K562 (cell line): Measurements from ENCODE around the gene SDCBP2. TPM values are rescaled to one million over a fixed set of nuclear protein-coding genes. Genes with fewer than 3 reads are reported as not detected.

ENCODE experiments used
- DACH1 ChIP-seq: fragments of 450-650 bp; IDR thresholded peaks from 2 replicates; pipeline ENCODE4 v1.6.1; 2018; ENCODE audit not compliant: partially characterized antibody
- DIDO1 ChIP-seq: fragments of 450-650 bp; IDR thresholded peaks from 2 replicates; pipeline ENCODE4 v1.6.1; 2016; ENCODE audit warnings: low read depth, missing biosample characterization, missing genetic modification characterization
- ESRRA ChIP-seq: fragments of 450-650 bp; IDR thresholded peaks from 2 replicates; pipeline ENCODE4 v1.6.1; 2014; ENCODE audit warnings: low read depth, mild to moderate bottlenecking, moderate library complexity, borderline replicate concordance
- ETV5 ChIP-seq: sonication (generic); formaldehyde crosslinking; IDR thresholded peaks from 2 replicates; pipeline ENCODE4 v1.4.0; 2020; ENCODE audit warnings: low read depth, mild to moderate bottlenecking, missing genetic modification reagents
- JUN ChIP-seq, 2 experiments: sonication (generic) in 1 of 2; formaldehyde crosslinking in 1 of 2; IDR thresholded peaks; 2 replicates each; pipeline versions ENCODE4 v1.6.1 to v1.8.0; 2012 to 2022; ENCODE audit warnings: borderline replicate concordance in 2 of 2, mild to moderate bottlenecking in 2 of 2, improper control_type of control experiment in 1 of 2, low read depth in 1 of 2, low read length in 1 of 2, missing genetic modification reagents in 1 of 2
- JUNB ChIP-seq: fragments of 450-650 bp; formaldehyde crosslinking; conservative IDR thresholded peaks from 2 replicates; pipeline ENCODE4 v1.4.0; 2020; ENCODE audit warnings: mild to moderate bottlenecking
- MTA2 ChIP-seq: fragments of 450-650 bp; IDR thresholded peaks from 2 replicates; pipeline ENCODE4 v1.6.1; 2016; ENCODE audit warnings: low read depth
- MYC ChIP-seq, 2 experiments: fragments of 250-450 bp in 1 of 2; sonication (Bioruptor Pico) in 1 of 2; IDR thresholded peaks; 2 replicates each; pipeline versions ENCODE4 v1.5.1 to v1.6.1; 2012 to 2021; ENCODE audit warnings: low read depth in 2 of 2, borderline replicate concordance in 1 of 2, improper control_type of control experiment in 1 of 2, low read length in 1 of 2, mild to moderate bottlenecking in 1 of 2, moderate library complexity in 1 of 2
- NCOR1 ChIP-seq: fragments of 450-650 bp; IDR thresholded peaks from 2 replicates; pipeline ENCODE4 v1.6.1; 2016; ENCODE audit warnings: mild to moderate bottlenecking, moderate library complexity
- NRF1 ChIP-seq, 2 experiments: fragments of 450-650 bp; IDR thresholded peaks in 1 of 2; conservative IDR thresholded peaks in 1 of 2; 2 replicates each; pipeline ENCODE4 v1.6.1; 2014; ENCODE audit warnings: mild to moderate bottlenecking in 2 of 2
- POLR2B ChIP-seq: fragments of 450-650 bp; IDR thresholded peaks from 2 replicates; pipeline ENCODE4 v1.6.1; 2018; ENCODE audit warnings: low read depth; ENCODE audit not compliant: partially characterized antibody
- PTRF ChIP-seq: fragments of 450-650 bp; IDR thresholded peaks from 2 replicates; pipeline ENCODE4 v1.6.1; 2016; ENCODE audit warnings: mild to moderate bottlenecking, missing genetic modification characterization, missing compliant biosample characterization
- SAP30 ChIP-seq: fragments of 200-600 bp; sonication (generic); IDR thresholded peaks from 2 replicates; pipeline ENCODE4 v1.6.1; 2012; ENCODE audit warnings: borderline replicate concordance, low read depth, mild to moderate bottlenecking, moderate library complexity, low read length, control low read depth, inconsistent platforms; ENCODE audit not compliant: insufficient read depth, poor library complexity, severe bottlenecking
- SNIP1 ChIP-seq: fragments of 450-650 bp; IDR thresholded peaks from 2 replicates; pipeline ENCODE4 v1.7.1; 2017; ENCODE audit warnings: low read depth, mild to moderate bottlenecking
- SRSF1 ChIP-seq: fragments of 200-400 bp; formaldehyde crosslinking; IDR thresholded peaks from 2 replicates; pipeline ENCODE4 v1.6.1; 2017; ENCODE audit warnings: mild to moderate bottlenecking, low read depth, low read length, moderate library complexity
- STAT5B ChIP-seq: fragments of 250-450 bp; sonication (Bioruptor Pico); IDR thresholded peaks from 2 replicates; pipeline ENCODE4 v1.8.0; 2021; ENCODE audit warnings: mild to moderate bottlenecking, inconsistent platforms
- THRAP3 ChIP-seq: fragments of 450-650 bp; IDR thresholded peaks from 2 replicates; pipeline ENCODE4 v1.6.1; 2016; ENCODE audit warnings: mild to moderate bottlenecking, inconsistent platforms, borderline replicate concordance
- ZEB2 ChIP-seq: fragments of 450-650 bp; IDR thresholded peaks from 2 replicates; pipeline ENCODE4 v1.6.1; 2016
- ZNF830 ChIP-seq: fragments of 250-450 bp; sonication (Bioruptor Pico); IDR thresholded peaks from 2 replicates; pipeline ENCODE4 v1.5.0; 2021; ENCODE audit warnings: mild to moderate bottlenecking
- polyA plus RNA-seq, 8 experiments: library from polyadenylated mRNA; depleted of rRNA in 4 of 8; stranded (reverse) in 5 of 8; unstranded in 3 of 8; fragments of >200 nt; fragmentation: Nextera tagmentation in 2 of 8; fragmentation: Illumina TruSeq in 1 of 8; extraction: Ambion mirVana in 2 of 8; extraction: Trizol in 1 of 8; gene quantifications; 2 replicates each; pipeline versions ENCODE4 v1.2.1 to v1.2.3, GENCODE V29; 2011 to 2014; ENCODE audit warnings: inconsistent platforms in 1 of 8, missing spikeins in 1 of 8
- total RNA-seq, 7 experiments: library from RNA; depleted of rRNA in 6 of 7; stranded (reverse); fragments of >200 nt in 6 of 7; fragmentation: Illumina TruSeq in 2 of 7; extraction: Trizol in 2 of 7; gene quantifications; 2 replicates each; pipeline versions ENCODE4 v1.2.1 to v1.2.3, GENCODE V29; 2011 to 2021; ENCODE audit warnings: low replicate concordance in 1 of 7
- TF ChIP-seq, protein P1 (sequence below): IDR thresholded peaks from 2 replicates; pipeline ENCODE4 v1.6.1; 2011; ENCODE audit not compliant: insufficient read length; ENCODE audit errors: extremely low read depth
- TF ChIP-seq, protein P2 (sequence below): IDR thresholded peaks from 2 replicates; pipeline ENCODE4 v1.6.1; 2012; ENCODE audit warnings: low read depth, low read length, improper control_type of control experiment, borderline replicate concordance
- TF ChIP-seq, protein P3 (sequence below), 2 experiments: fragments of 450-650 bp; conservative IDR thresholded peaks; 2 replicates each; pipeline ENCODE4 v1.6.1; 2017; ENCODE audit warnings: mild to moderate bottlenecking in 2 of 2, moderate library complexity in 2 of 2
- TF ChIP-seq, protein P4 (sequence below): fragments of 250-450 bp; sonication (Bioruptor Pico); IDR thresholded peaks from 2 replicates; pipeline ENCODE4 v1.9.0; 2021; ENCODE audit warnings: mild to moderate bottlenecking

SDCBP2 gene
- total and polyA plus RNA-seq, 9 of the 15 experiments (the other 6 are each of a cell fraction or from before 2014, with no cell fraction given): 0.06 to 1.2 (median 0.80) TPM

DNA sequence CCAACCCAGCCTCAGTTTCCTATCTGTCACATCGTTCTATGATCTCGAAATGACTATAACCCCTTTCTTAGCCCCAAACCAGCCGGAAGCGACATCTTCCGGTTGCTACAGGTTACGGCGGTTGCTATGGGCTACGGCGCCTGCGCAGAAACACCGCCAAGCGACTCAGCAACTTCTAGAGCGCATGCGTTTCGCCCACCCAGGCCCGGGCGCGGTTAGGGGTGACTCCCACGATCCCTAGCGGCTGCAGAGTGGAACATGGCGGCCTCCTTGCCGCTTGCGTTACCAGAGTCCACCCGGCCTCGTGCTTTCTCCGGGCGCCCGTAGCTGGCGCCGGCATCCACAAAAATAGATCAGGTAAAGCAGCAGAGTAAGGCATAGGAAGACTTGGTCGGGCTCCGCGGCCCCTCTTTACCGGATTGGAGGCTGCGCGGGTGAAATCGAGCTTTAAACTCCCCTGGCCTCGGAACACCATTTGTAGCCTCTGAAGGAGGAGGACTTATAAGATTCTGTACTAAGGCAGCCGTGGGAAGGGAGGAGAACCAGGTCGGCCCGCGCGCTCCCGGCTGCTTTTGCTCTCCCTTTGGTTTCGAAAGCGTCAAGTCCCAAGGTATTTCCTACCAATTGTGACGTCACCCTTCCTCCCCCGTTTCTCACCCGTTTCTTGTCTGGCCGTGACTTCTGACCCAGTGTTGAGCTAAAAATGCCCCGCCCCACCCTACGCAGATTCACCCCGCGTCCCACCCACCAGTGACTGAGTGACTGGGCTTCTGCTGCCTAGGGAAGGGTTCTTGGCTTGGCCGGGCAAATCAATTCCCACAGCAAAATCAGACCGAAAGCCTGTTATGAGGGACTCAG, 3.5 kb downstream of the SDCBP2 start (continued):
- TF ChIP-seq, protein P1, sequence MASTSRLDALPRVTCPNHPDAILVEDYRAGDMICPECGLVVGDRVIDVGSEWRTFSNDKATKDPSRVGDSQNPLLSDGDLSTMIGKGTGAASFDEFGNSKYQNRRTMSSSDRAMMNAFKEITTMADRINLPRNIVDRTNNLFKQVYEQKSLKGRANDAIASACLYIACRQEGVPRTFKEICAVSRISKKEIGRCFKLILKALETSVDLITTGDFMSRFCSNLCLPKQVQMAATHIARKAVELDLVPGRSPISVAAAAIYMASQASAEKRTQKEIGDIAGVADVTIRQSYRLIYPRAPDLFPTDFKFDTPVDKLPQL: no peak
- TF ChIP-seq, protein P2, sequence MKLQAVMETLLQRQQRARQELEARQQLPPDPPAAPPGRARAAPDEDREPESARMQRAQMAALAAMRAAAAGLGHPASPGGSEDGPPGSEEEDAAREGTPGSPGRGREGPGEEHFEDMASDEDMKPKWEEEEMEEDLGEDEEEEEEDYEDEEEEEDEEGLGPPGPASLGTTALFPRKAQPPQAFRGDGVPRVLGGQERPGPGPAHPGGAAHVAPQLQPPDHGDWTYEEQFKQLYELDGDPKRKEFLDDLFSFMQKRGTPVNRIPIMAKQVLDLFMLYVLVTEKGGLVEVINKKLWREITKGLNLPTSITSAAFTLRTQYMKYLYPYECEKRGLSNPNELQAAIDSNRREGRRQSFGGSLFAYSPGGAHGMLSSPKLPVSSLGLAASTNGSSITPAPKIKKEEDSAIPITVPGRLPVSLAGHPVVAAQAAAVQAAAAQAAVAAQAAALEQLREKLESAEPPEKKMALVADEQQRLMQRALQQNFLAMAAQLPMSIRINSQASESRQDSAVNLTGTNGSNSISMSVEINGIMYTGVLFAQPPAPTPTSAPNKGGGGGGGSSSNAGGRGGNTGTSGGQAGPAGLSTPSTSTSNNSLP: no peak
- TF ChIP-seq STAT5B (no peak), DACH1 (no peak), MYC (IDR thresholded peaks at IDR 0.05; ENCODE audit: low read depth, low read length) (peak; percentile 95), MYC (CRISPR knock-in tag; IDR thresholded peaks at IDR 0.05; ENCODE audit: borderline replicate concordance, low read depth) (peak; percentile 93), ZEB2 (no peak), ZNF830 (CRISPR knock-in tag) (no peak), ETV5 (CRISPR knock-in tag) (no peak; the same call in 1 of the 2 replicates), THRAP3 (no peak), SAP30 (peak; percentile 39), POLR2B (peak; percentile 90), DIDO1 (tag) (peak; percentile 34; the same call in 1 of the 2 replicates), PTRF (tag) (no peak), JUN (IDR thresholded peaks at IDR 0.05; ENCODE audit: borderline replicate concordance, low read depth, low read length) (peak; percentile 36; the same call in 1 of the 2 replicates), JUN (CRISPR knock-in tag; IDR thresholded peaks at IDR 0.05; ENCODE audit: borderline replicate concordance) (no peak), SNIP1 (no peak), JUNB (no peak), MTA2 (no peak), SRSF1 (no peak), NCOR1 (peak; percentile 40), ESRRA (peak; percentile 82), NRF1 (conservative IDR thresholded peaks at IDR 0.05 in 1 of 2, IDR thresholded peaks at IDR 0.05 in 1 of 2) (peak; percentile 93 to 94)
- TF ChIP-seq, protein P3, sequence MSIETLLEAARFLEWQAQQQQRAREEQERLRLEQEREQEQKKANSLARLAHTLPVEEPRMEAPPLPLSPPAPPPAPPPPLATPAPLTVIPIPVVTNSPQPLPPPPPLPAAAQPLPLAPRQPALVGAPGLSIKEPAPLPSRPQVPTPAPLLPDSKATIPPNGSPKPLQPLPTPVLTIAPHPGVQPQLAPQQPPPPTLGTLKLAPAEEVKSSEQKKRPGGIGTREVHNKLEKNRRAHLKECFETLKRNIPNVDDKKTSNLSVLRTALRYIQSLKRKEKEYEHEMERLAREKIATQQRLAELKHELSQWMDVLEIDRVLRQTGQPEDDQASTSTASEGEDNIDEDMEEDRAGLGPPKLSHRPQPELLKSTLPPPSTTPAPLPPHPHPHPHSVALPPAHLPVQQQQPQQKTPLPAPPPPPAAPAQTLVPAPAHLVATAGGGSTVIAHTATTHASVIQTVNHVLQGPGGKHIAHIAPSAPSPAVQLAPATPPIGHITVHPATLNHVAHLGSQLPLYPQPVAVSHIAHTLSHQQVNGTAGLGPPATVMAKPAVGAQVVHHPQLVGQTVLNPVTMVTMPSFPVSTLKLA (conservative IDR thresholded peaks at IDR 0.05): peak; percentile 67 to 73
- TF ChIP-seq, protein P4, sequence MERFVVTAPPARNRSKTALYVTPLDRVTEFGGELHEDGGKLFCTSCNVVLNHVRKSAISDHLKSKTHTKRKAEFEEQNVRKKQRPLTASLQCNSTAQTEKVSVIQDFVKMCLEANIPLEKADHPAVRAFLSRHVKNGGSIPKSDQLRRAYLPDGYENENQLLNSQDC: no peak
